ENCODE measurements around the gene DNM2. TPM values are rescaled to one million over a fixed set of nuclear protein-coding genes. Genes with fewer than 3 reads are reported as not detected.

The DNM2 gene
- total RNA-seq, 1 donor from 2014 or later, result 117 TPM

GRCh38 chr19:10805758-10806247 is 87.9 kb downstream of the DNM2 start:
- Mint-ChIP-seq H3K4me3 (no peak overlapping the region), H3K27ac (ENCODE audit: unreplicated experiment) (no peak overlapping the region), H3K4me1 (no peaks in the 10 kb centered on the region), H3K9me3 (no peaks in the 10 kb centered on the region), H3K27me3 (ENCODE audit: low read depth) (no peaks in the 10 kb centered on the region), H3K36me3 (ENCODE audit: low read depth) (peaks cover 21% of the 10 kb centered on the region)
- no peak for TF ChIP-seq CTCF (conservative IDR thresholded peaks at IDR 0.05)
- DNase-seq (ENCODE audit: low read depth, low spot score), result no peak

- H3K36me3 Mint-ChIP-seq (ENCODE audit: low read depth), result peaks cover 20% of the 10 kb centered on the region
- peak overlapping the region; percentile 7 for H3K4me3 Mint-ChIP-seq
- TF ChIP-seq CTCF (conservative IDR thresholded peaks at IDR 0.05), result no peak
- no peak for DNase-seq (ENCODE audit: low read depth, low spot score)
- H3K9me3 Mint-ChIP-seq, result no peaks in the 10 kb centered on the region
- H3K27ac Mint-ChIP-seq (ENCODE audit: unreplicated experiment), result no peak overlapping the region
- H3K27me3 Mint-ChIP-seq (ENCODE audit: low read depth), result no peaks in the 10 kb centered on the region
- no peaks in the 10 kb centered on the region for H3K4me1 Mint-ChIP-seq
Measured at GRCh38 chr19:10808937-10809649, 91.2 kb downstream of the DNM2 start.

DNA sequence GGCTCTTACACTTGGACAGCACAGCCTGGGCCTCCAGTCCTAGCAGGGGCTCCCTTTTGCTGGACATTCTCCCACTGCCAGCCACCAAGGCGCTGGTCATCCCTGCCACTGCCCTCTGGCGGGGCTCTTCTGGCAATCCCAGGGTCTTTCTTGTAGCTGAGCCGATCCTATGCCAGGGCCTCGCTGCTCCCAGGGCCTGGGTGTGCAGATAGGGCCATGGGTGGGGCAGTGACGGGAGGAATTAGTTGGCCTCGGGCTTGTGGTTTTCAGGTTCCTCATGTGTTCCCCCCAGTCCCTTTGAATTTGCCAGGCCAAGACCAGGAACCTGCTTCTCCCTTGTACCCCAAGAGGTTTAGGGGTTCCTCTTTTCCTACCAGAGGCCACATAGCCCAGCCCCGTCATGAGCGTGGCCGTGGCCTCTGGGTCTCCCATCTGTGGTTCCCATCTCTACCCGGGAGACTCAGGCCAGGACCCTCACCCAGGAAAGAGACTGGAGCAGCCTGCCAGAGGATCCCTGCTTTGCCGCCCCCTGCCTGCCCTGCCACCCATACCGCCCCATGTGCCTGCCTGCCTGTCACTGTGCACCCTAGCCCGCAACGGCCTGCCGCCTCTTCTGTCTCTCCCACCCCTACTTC is 91.9 kb downstream of the DNM2 start:
- H3K9me3 Mint-ChIP-seq, result no peaks in the 10 kb centered on the region
- H3K27ac Mint-ChIP-seq (ENCODE audit: unreplicated experiment), result no peak overlapping the region
- H3K4me3 Mint-ChIP-seq, result no peak overlapping the region
- no peak for DNase-seq (ENCODE audit: low read depth, low spot score)
- peaks cover 18% of the 10 kb centered on the region for H3K36me3 Mint-ChIP-seq (ENCODE audit: low read depth)
- no peak for TF ChIP-seq CTCF (conservative IDR thresholded peaks at IDR 0.05)
- H3K27me3 Mint-ChIP-seq (ENCODE audit: low read depth), result no peaks in the 10 kb centered on the region
- no peaks in the 10 kb centered on the region for H3K4me1 Mint-ChIP-seq

DNA sequence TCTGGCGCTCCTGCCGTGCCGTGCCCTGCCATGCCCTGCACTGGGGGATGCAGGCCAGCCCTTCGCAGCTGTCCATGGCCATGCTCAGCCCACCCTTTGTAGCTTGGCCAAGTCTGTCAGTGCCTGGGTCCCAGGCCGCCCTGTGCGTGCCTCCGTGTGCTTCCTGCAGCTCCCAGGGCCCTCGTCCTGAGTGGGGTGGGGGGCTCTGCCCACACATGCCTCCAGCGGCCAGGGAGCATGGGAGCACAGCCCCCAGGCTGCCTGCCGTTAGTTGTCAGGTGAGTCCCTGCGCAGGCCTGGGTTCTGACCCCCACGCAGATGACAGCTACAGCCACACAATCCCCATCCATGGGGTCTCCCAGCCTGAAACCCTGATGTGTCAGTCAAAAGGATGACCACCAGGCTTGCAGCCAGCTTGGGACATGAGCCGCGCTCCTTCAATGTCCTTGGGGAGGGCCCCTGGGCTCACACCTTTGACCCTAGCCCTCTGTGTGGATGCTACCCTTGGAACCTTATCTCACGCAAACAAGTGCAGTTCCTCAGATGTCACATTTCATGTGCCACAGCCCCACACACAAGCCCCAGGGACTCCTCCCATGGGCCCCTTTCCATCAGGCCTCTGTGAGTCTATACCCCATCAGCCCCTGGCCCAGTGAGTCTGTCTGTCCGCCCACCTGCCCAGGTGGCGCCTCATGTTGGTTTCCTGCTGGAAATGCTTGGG is 93.7 kb downstream of the DNM2 start:
- H3K36me3 Mint-ChIP-seq (ENCODE audit: low read depth), result peaks cover 18% of the 10 kb centered on the region
- DNase-seq (ENCODE audit: low read depth, low spot score), result no peak
- no peak overlapping the region for H3K4me3 Mint-ChIP-seq
- H3K27ac Mint-ChIP-seq (ENCODE audit: unreplicated experiment), result no peak overlapping the region
- no peak for TF ChIP-seq CTCF (conservative IDR thresholded peaks at IDR 0.05)
- H3K4me1 Mint-ChIP-seq, result no peaks in the 10 kb centered on the region
- no peaks in the 10 kb centered on the region for H3K27me3 Mint-ChIP-seq (ENCODE audit: low read depth)
- H3K9me3 Mint-ChIP-seq, result no peaks in the 10 kb centered on the region

DNA sequence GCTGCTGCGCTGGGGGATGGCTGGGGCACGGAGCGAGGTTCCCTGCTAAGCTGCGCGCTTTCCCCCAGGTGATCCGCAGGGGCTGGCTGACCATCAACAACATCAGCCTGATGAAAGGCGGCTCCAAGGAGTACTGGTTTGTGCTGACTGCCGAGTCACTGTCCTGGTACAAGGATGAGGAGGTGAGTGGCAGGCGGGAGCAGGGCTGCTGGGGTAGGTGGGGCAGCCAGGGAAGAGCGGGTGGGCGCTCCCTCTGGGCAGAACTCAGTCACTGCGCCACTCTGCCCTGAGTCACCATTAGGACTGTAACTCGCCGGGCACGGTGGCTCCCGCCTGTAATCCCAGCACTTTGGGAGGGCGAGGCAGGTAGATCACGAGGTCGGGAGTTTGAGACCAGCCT is 94.3 kb downstream of the DNM2 start:
- Mint-ChIP-seq H3K4me3 (no peak overlapping the region), H3K4me1 (no peaks in the 10 kb centered on the region), H3K27me3 (ENCODE audit: low read depth) (no peaks in the 10 kb centered on the region), H3K9me3 (no peaks in the 10 kb centered on the region), H3K27ac (ENCODE audit: unreplicated experiment) (no peak overlapping the region), H3K36me3 (ENCODE audit: low read depth) (peaks cover 18% of the 10 kb centered on the region)
- no peak for DNase-seq (ENCODE audit: low read depth, low spot score)
- TF ChIP-seq CTCF (conservative IDR thresholded peaks at IDR 0.05), result no peak
